Measurements from ENCODE around the gene PIEZO1. TPM values are rescaled to one million over a fixed set of nuclear protein-coding genes. Genes with fewer than 3 reads are reported as not detected.
"Not testable (repeated sequence)": the region's sequence is repeated elsewhere in the genome, so short reads cannot be mapped to it uniquely, and the experiment has no call there.

The PIEZO1 gene
- polyA plus RNA-seq, 1 donor: 92.9 TPM

GRCh38 chr16:88676502-88677242, 108.3 kb downstream of the PIEZO1 start:
- no peak overlapping the region for H3K27ac ChIP-seq (ENCODE audit: low read length)
- no peak overlapping the region for H3K4me3 ChIP-seq (ENCODE audit: low read length)
- H3K36me3 ChIP-seq (ENCODE audit: control insufficient read depth, insufficient read depth, low read length): no peaks in the 10 kb centered on the region
- no peaks in the 10 kb centered on the region for H3K9me3 ChIP-seq (ENCODE audit: control insufficient read depth, low read depth, low read length)
- H3K4me1 ChIP-seq (ENCODE audit: control insufficient read depth, insufficient read depth, low read length): no peaks in the 10 kb centered on the region
- H3K27me3 ChIP-seq (ENCODE audit: control insufficient read depth, insufficient read depth, low read length): peaks cover 23% of the 10 kb centered on the region
- no peak for DNase-seq
- WGBS (ENCODE audit: insufficient coverage, low lambda C conversion rate): no CpG with 5 or more reads among the region's 22 CpGs

DNA sequence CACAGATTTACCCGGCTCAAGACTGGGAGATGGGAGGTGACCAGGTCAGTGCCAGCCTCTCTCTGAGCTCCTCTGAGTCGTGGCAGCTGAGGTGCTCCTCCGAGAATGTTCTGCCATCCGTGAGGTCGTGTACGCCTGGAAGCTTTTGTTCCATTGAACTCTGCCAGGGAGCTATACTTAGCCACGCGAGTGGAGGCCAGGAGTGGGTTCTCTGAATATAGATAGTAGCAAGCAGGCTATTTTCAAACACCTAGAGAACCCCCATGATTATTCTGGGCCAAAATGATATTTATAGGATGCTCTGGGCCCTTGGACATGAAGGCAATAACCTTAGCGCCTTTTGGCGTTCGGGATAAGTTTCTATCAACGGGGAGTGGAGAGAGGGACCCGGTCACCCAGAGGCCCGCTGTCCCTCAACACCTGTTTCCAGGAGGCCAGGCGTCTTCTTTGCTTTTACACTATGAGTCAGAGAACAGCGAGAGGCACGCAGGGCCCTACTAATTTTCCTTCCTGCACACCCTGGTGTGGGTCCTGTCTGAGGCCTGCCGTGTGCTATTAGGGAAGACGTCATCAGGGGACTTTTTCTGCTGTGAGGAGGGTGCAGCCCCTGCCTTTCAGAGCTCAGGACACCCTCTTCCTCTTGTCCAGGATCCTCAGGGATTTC, 111.2 kb downstream of the PIEZO1 start:
- H3K27me3 ChIP-seq (ENCODE audit: control insufficient read depth, insufficient read depth, low read length): peaks cover 13% of the 10 kb centered on the region
- no CpG with 5 or more reads among the region's 19 CpGs for WGBS (ENCODE audit: insufficient coverage, low lambda C conversion rate)
- H3K4me3 ChIP-seq (ENCODE audit: low read length): no peak overlapping the region
- no peaks in the 10 kb centered on the region for H3K36me3 ChIP-seq (ENCODE audit: control insufficient read depth, insufficient read depth, low read length)
- no peak overlapping the region for H3K27ac ChIP-seq (ENCODE audit: low read length)
- DNase-seq: no peak
- no peaks in the 10 kb centered on the region for H3K9me3 ChIP-seq (ENCODE audit: control insufficient read depth, low read depth, low read length)
- H3K4me1 ChIP-seq (ENCODE audit: control insufficient read depth, insufficient read depth, low read length): no peaks in the 10 kb centered on the region

DNA sequence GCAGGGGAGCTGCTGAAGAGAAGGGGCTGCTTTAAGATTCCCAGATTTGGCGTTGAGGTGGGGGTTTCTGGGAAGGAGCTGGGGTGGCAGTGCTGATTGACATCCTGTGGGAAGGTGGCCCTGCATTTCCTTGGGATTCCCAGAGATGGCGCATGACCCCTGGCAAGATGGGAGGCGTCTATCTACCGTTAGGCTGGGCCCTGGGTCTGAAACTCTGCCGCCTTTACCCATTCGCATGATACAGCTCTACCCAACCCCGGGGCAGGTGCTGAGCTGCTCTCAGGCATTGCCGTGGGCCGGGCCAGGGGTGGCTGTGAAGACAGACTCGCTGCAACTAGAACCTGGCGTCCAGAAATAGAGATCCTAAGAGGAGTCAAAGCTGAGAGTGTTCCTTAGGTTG, 112.2 kb downstream of the PIEZO1 start:
- peaks cover 2% of the 10 kb centered on the region for H3K27me3 ChIP-seq (ENCODE audit: control insufficient read depth, insufficient read depth, low read length)
- H3K36me3 ChIP-seq (ENCODE audit: control insufficient read depth, insufficient read depth, low read length): no peaks in the 10 kb centered on the region
- no CpG with 5 or more reads among the region's 11 CpGs for WGBS (ENCODE audit: insufficient coverage, low lambda C conversion rate)

GRCh38 chr16:88671806-88672205, 113.2 kb downstream of the PIEZO1 start:
- H3K27me3 ChIP-seq (ENCODE audit: control insufficient read depth, insufficient read depth, low read length): no peaks in the 10 kb centered on the region
- DNase-seq: no peak
- no peak overlapping the region for H3K27ac ChIP-seq (ENCODE audit: low read length)
- no peaks in the 10 kb centered on the region for H3K36me3 ChIP-seq (ENCODE audit: control insufficient read depth, insufficient read depth, low read length)
- no CpG with 5 or more reads among the region's 23 CpGs for WGBS (ENCODE audit: insufficient coverage, low lambda C conversion rate)
- H3K4me3 ChIP-seq (ENCODE audit: low read length): no peak overlapping the region
- no peaks in the 10 kb centered on the region for H3K9me3 ChIP-seq (ENCODE audit: control insufficient read depth, low read depth, low read length)
- no peaks in the 10 kb centered on the region for H3K4me1 ChIP-seq (ENCODE audit: control insufficient read depth, insufficient read depth, low read length)

More for the DNA sequence above, 112.2 kb downstream of the PIEZO1 start:
- Histone ChIP-seq H3K4me1 (ENCODE audit: control insufficient read depth, insufficient read depth, low read length) (no peaks in the 10 kb centered on the region), H3K4me3 (ENCODE audit: low read length) (no peak overlapping the region), H3K27ac (ENCODE audit: low read length) (no peak overlapping the region), H3K9me3 (ENCODE audit: control insufficient read depth, low read depth, low read length) (no peaks in the 10 kb centered on the region)
- DNase-seq: no peak

DNA sequence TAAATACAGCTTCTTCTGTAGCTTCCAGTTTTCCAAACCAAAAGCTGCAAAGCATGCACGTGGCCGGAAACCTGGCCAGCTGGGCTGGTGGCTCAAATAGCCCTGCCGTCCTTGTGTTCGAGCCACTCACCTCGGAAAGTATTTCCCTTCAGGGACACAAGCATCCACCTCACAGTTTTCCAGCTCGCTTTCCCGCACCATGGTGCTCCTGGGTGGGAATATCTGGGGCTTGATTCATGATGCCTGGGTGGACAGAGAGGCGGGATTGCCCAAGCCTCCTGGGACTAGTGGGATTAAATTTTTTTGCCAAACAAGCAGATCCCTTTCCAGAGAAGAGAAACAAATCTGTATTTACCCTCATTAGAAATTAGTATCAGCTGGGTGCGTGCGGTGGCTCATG, 115.0 kb downstream of the PIEZO1 start:
- Histone ChIP-seq H3K9me3 (ENCODE audit: control insufficient read depth, low read depth, low read length) (no peaks in the 10 kb centered on the region), H3K36me3 (ENCODE audit: control insufficient read depth, insufficient read depth, low read length) (no peaks in the 10 kb centered on the region), H3K4me3 (ENCODE audit: low read length) (no peak overlapping the region), H3K4me1 (ENCODE audit: control insufficient read depth, insufficient read depth, low read length) (no peaks in the 10 kb centered on the region), H3K27ac (ENCODE audit: low read length) (no peak overlapping the region), H3K27me3 (ENCODE audit: control insufficient read depth, insufficient read depth, low read length) (no peaks in the 10 kb centered on the region)
- no CpG with 5 or more reads among the region's 10 CpGs for WGBS (ENCODE audit: insufficient coverage, low lambda C conversion rate)
- no peak for DNase-seq

DNA sequence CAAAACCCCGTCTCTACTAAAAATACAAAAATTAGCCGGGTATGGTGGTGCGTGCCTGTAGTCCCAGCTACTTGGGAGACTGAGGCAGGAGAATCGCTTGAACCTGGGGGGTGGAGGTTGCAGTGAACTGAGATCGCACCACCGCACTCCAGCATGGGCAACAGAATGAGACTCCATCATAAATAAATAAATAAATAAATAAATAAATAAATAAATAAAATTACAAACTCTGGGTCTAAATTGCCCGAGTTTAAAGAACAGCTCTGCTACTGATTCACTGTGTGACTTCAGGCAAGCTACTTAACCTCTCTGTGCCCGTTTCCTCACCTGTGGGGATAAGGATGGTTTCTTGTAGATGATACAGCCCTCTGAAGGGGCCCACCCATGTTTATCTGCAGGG, 115.5 kb downstream of the PIEZO1 start:
- H3K27me3 ChIP-seq (ENCODE audit: control insufficient read depth, insufficient read depth, low read length); DNase-seq; H3K9me3 ChIP-seq (ENCODE audit: control insufficient read depth, low read depth, low read length); H3K4me3 ChIP-seq (ENCODE audit: low read length); H3K27ac ChIP-seq (ENCODE audit: low read length); H3K4me1 ChIP-seq (ENCODE audit: control insufficient read depth, insufficient read depth, low read length); H3K36me3 ChIP-seq (ENCODE audit: control insufficient read depth, insufficient read depth, low read length): not testable (repeated sequence)
- no CpG with 5 or more reads among the region's 8 CpGs for WGBS (ENCODE audit: insufficient coverage, low lambda C conversion rate)

GRCh38 chr16:88667461-88667860, 117.6 kb downstream of the PIEZO1 start:
- Histone ChIP-seq H3K4me1 (ENCODE audit: control insufficient read depth, insufficient read depth, low read length) (peaks cover 3% of the 10 kb centered on the region), H3K27me3 (ENCODE audit: control insufficient read depth, insufficient read depth, low read length) (no peaks in the 10 kb centered on the region), H3K27ac (ENCODE audit: low read length) (no peak overlapping the region), H3K4me3 (ENCODE audit: low read length) (no peak overlapping the region), H3K9me3 (ENCODE audit: control insufficient read depth, low read depth, low read length) (no peaks in the 10 kb centered on the region), H3K36me3 (ENCODE audit: control insufficient read depth, insufficient read depth, low read length) (no peaks in the 10 kb centered on the region)
- no peak for DNase-seq
- no CpG with 5 or more reads among the region's 5 CpGs for WGBS (ENCODE audit: insufficient coverage, low lambda C conversion rate)

DNA sequence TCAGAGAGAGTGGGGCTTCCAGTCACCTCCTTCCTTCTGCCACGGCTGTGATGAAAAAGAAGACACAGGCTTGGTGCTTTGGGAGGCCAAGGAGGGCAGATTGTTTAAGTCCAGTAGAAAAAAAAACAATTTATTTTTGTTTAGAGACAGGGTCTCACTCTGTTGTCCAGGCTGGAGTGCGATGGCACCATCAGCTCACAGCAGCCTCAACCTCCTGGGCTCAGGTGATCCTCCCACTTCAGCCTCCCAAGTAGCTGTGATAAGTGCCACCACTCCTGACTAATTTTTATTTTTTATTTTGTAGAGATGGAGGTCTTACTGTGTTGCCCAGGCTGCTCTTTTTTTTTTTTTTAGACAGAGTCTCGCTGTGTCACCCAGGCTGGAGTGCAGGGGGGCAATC, 119.5 kb downstream of the PIEZO1 start:
- no CpG with 5 or more reads among the region's 3 CpGs for WGBS (ENCODE audit: insufficient coverage, low lambda C conversion rate)
- Histone ChIP-seq H3K27ac (ENCODE audit: low read length) (no peak overlapping the region), H3K27me3 (ENCODE audit: control insufficient read depth, insufficient read depth, low read length) (no peaks in the 10 kb centered on the region), H3K4me1 (ENCODE audit: control insufficient read depth, insufficient read depth, low read length) (peaks cover 10% of the 10 kb centered on the region), H3K36me3 (ENCODE audit: control insufficient read depth, insufficient read depth, low read length) (no peaks in the 10 kb centered on the region), H3K4me3 (ENCODE audit: low read length) (no peak overlapping the region), H3K9me3 (ENCODE audit: control insufficient read depth, low read depth, low read length) (no peaks in the 10 kb centered on the region)
- no peak for DNase-seq

Other genes with a start within 250 kb of the PIEZO1 start
- gene ZC3H18, start 214.8 kb downstream of the PIEZO1 start, polyA plus RNA-seq: 34.3 TPM
- not detected for gene IL17C, start 146.6 kb downstream of the PIEZO1 start, polyA plus RNA-seq
- 195 TPM for gene CYBA, start 134.2 kb downstream of the PIEZO1 start, polyA plus RNA-seq
- 41.0 TPM for gene MVD, start 122.1 kb downstream of the PIEZO1 start, polyA plus RNA-seq
- 1.1 TPM for gene SNAI3, start 98.7 kb downstream of the PIEZO1 start, polyA plus RNA-seq
- 13.3 TPM for gene RNF166, start 78.8 kb downstream of the PIEZO1 start, polyA plus RNA-seq
- 11.0 TPM for gene CTU2, start 78.7 kb downstream of the PIEZO1 start, polyA plus RNA-seq
- gene CDT1, start 18.6 kb upstream of the PIEZO1 start, polyA plus RNA-seq: 14.0 TPM
- gene APRT, start 26.7 kb upstream of the PIEZO1 start, polyA plus RNA-seq: 117 TPM
- 32.2 TPM for gene GALNS, start 71.7 kb upstream of the PIEZO1 start, polyA plus RNA-seq
- 96.0 TPM for gene TRAPPC2L, start 71.9 kb upstream of the PIEZO1 start, polyA plus RNA-seq
- gene PABPN1L, start 81.4 kb upstream of the PIEZO1 start, polyA plus RNA-seq: 0.12 TPM
- 7.4 TPM for gene CBFA2T3, start 192.0 kb upstream of the PIEZO1 start, polyA plus RNA-seq